SJSA1 (cell line): Measurements from ENCODE around the gene GRK3. TPM values are rescaled to one million over a fixed set of nuclear protein-coding genes. Genes with fewer than 3 reads are reported as not detected.

Source experiments
- DNase-seq, 2 experiments: peaks; one replicate each; pipeline ENCODE4 v3.0.0-alpha.2; 2015 to 2020; ENCODE audit warnings: low spot score in 2 of 2, low read depth in 1 of 2
- H3K27ac ChIP-seq: fragments of 250-450 bp; sonication (Bioruptor Pico); 2 replicates; pipeline ENCODE4 v1.5.1; 2020; ENCODE audit warnings: mild to moderate bottlenecking, moderate library complexity
- H3K27me3 ChIP-seq: fragments of 250-450 bp; sonication (Bioruptor Pico); replicated peaks from 2 replicates; pipeline ENCODE4 v1.5.1; 2020; ENCODE audit warnings: mild to moderate bottlenecking, moderate library complexity
- H3K36me3 ChIP-seq: fragments of 250-450 bp; sonication (Bioruptor Pico); 2 replicates; pipeline ENCODE4 v1.5.1; 2020; ENCODE audit warnings: mild to moderate bottlenecking
- H3K4me1 ChIP-seq: fragments of 250-450 bp; sonication (Bioruptor Pico); replicated peaks from 2 replicates; pipeline ENCODE4 v1.6.1; 2021; ENCODE audit warnings: mild to moderate bottlenecking
- H3K4me3 ChIP-seq: fragments of 250-450 bp; sonication (Bioruptor Pico); 2 replicates; pipeline ENCODE4 v1.5.1; 2020; ENCODE audit warnings: mild to moderate bottlenecking
- H3K9me3 ChIP-seq: fragments of 250-450 bp; sonication (Bioruptor Pico); replicated peaks from 2 replicates; pipeline ENCODE4 v1.5.1; 2020; ENCODE audit warnings: mild to moderate bottlenecking
- total RNA-seq: library from RNA; depleted of rRNA; stranded (reverse); fragments of >200 nt; shearing (Covaris generic); gene quantifications from 2 replicates; pipeline ENCODE4 v1.2.3, GENCODE V29; 2014

Gene GRK3
- total RNA-seq, 1 experiment from 2014 or later = 6.3 TPM

GRCh38 chr22:25744694-25745093 is 180.2 kb downstream of the GRK3 start:
- Histone ChIP-seq H3K4me3 (no peak overlapping the region), H3K9me3 (no peaks in the 10 kb centered on the region), H3K36me3 (no peaks in the 10 kb centered on the region), H3K27ac (no peak overlapping the region), H3K4me1 (peaks cover 32% of the 10 kb centered on the region), H3K27me3 (no peaks in the 10 kb centered on the region)
- no peak for DNase-seq

GRCh38 chr22:25745341-25746011 is 181.0 kb downstream of the GRK3 start:
- Histone ChIP-seq H3K4me3 (no peak overlapping the region), H3K36me3 (no peaks in the 10 kb centered on the region), H3K27me3 (no peaks in the 10 kb centered on the region), H3K9me3 (no peaks in the 10 kb centered on the region), H3K27ac (no peak overlapping the region), H3K4me1 (peaks cover 32% of the 10 kb centered on the region)
- no peak for DNase-seq

GRCh38 chr22:25746012-25746373 is 181.5 kb downstream of the GRK3 start:
- no peak overlapping the region for H3K27ac ChIP-seq
- H3K4me3 ChIP-seq = no peak overlapping the region
- H3K36me3 ChIP-seq = no peaks in the 10 kb centered on the region
- peaks cover 32% of the 10 kb centered on the region for H3K4me1 ChIP-seq
- no peak for DNase-seq
- no peaks in the 10 kb centered on the region for H3K9me3 ChIP-seq
- no peaks in the 10 kb centered on the region for H3K27me3 ChIP-seq

- no peak overlapping the region for H3K4me3 ChIP-seq
Measured at GRCh38 chr22:25747245-25747944, 182.9 kb downstream of the GRK3 start.

GRCh38 chr22:25748140-25748539 is 183.7 kb downstream of the GRK3 start:
- Histone ChIP-seq H3K27ac (peak overlapping the region; percentile 89), H3K9me3 (no peaks in the 10 kb centered on the region), H3K27me3 (no peaks in the 10 kb centered on the region), H3K4me1 (peaks cover 36% of the 10 kb centered on the region), H3K4me3 (no peak overlapping the region), H3K36me3 (no peaks in the 10 kb centered on the region)
- DNase-seq = no peak

More at GRCh38 chr22:25747245-25747944, 182.9 kb downstream of the GRK3 start:
- H3K27ac ChIP-seq = peak overlapping the region; percentile 89
- no peaks in the 10 kb centered on the region for H3K36me3 ChIP-seq
- H3K4me1 ChIP-seq = peaks cover 36% of the 10 kb centered on the region
- no peaks in the 10 kb centered on the region for H3K9me3 ChIP-seq
- H3K27me3 ChIP-seq = no peaks in the 10 kb centered on the region
- peak; percentile 87 to 91 for DNase-seq

- H3K4me1 ChIP-seq = peaks cover 36% of the 10 kb centered on the region
- H3K27me3 ChIP-seq = no peaks in the 10 kb centered on the region
- no peaks in the 10 kb centered on the region for H3K36me3 ChIP-seq
- H3K27ac ChIP-seq = peak overlapping the region; percentile 89; the same call in 1 of the 2 replicates
- no peak overlapping the region for H3K4me3 ChIP-seq
- H3K9me3 ChIP-seq = no peaks in the 10 kb centered on the region
- DNase-seq = no peak
Measured at GRCh38 chr22:25748704-25749103, 184.2 kb downstream of the GRK3 start.

GRCh38 chr22:25749420-25750169 is 185.1 kb downstream of the GRK3 start:
- no peaks in the 10 kb centered on the region for H3K27me3 ChIP-seq
- H3K9me3 ChIP-seq = no peaks in the 10 kb centered on the region
- no peak for DNase-seq
- H3K36me3 ChIP-seq = no peaks in the 10 kb centered on the region
- peaks cover 44% of the 10 kb centered on the region for H3K4me1 ChIP-seq
- H3K4me3 ChIP-seq = no peak overlapping the region
- no peak overlapping the region for H3K27ac ChIP-seq

- Histone ChIP-seq H3K27me3 (no peaks in the 10 kb centered on the region), H3K9me3 (no peaks in the 10 kb centered on the region), H3K4me3 (no peak overlapping the region), H3K4me1 (peaks cover 52% of the 10 kb centered on the region), H3K27ac (no peak overlapping the region), H3K36me3 (no peaks in the 10 kb centered on the region)
- DNase-seq = no peak
Measured at GRCh38 chr22:25750569-25751173, 186.2 kb downstream of the GRK3 start.

- no peak overlapping the region for H3K27ac ChIP-seq
- no peak for DNase-seq
- H3K4me1 ChIP-seq = peaks cover 48% of the 10 kb centered on the region
- H3K27me3 ChIP-seq = no peaks in the 10 kb centered on the region
- H3K9me3 ChIP-seq = no peaks in the 10 kb centered on the region
- H3K4me3 ChIP-seq = no peak overlapping the region
- H3K36me3 ChIP-seq = no peaks in the 10 kb centered on the region
Measured at GRCh38 chr22:25751174-25751581, 186.7 kb downstream of the GRK3 start.

GRCh38 chr22:25752615-25753214 is 188.2 kb downstream of the GRK3 start:
- Histone ChIP-seq H3K27ac (no peak overlapping the region), H3K4me1 (peaks cover 34% of the 10 kb centered on the region), H3K27me3 (no peaks in the 10 kb centered on the region)

GRCh38 chr22:25753252-25753651 is 188.8 kb downstream of the GRK3 start:
- DNase-seq = no peak
- Histone ChIP-seq H3K36me3 (no peaks in the 10 kb centered on the region), H3K27me3 (no peaks in the 10 kb centered on the region), H3K27ac (no peak overlapping the region), H3K9me3 (no peaks in the 10 kb centered on the region), H3K4me3 (no peak overlapping the region), H3K4me1 (peaks cover 31% of the 10 kb centered on the region)

More at GRCh38 chr22:25752615-25753214, 188.2 kb downstream of the GRK3 start:
- H3K4me3 ChIP-seq = no peak overlapping the region
- H3K36me3 ChIP-seq = no peaks in the 10 kb centered on the region
- no peaks in the 10 kb centered on the region for H3K9me3 ChIP-seq
- no peak for DNase-seq

GRCh38 chr22:25754527-25755202 is 190.2 kb downstream of the GRK3 start:
- DNase-seq = peak; percentile 94 to 96
- Histone ChIP-seq H3K27me3 (no peaks in the 10 kb centered on the region), H3K4me3 (no peak overlapping the region), H3K36me3 (no peaks in the 10 kb centered on the region), H3K27ac (peak overlapping the region; percentile 91), H3K9me3 (no peaks in the 10 kb centered on the region), H3K4me1 (peaks cover 38% of the 10 kb centered on the region)

- H3K27ac ChIP-seq = no peak overlapping the region
- no peak overlapping the region for H3K4me3 ChIP-seq
- no peaks in the 10 kb centered on the region for H3K36me3 ChIP-seq
- H3K27me3 ChIP-seq = no peaks in the 10 kb centered on the region
- no peak for DNase-seq
- H3K4me1 ChIP-seq = peaks cover 60% of the 10 kb centered on the region
- no peaks in the 10 kb centered on the region; the same call in 1 of the 2 replicates for H3K9me3 ChIP-seq
Measured at GRCh38 chr22:25757686-25758085, 193.2 kb downstream of the GRK3 start.
